GM19328 (cell line): ENCODE results near the gene BCAR1.
"Not testable (repeated sequence)": the region's sequence is repeated elsewhere in the genome, so short reads cannot be mapped to it uniquely, and the experiment has no call there.

Experiments used
- ATAC-seq: cut with Tn5 transposase; IDR thresholded peaks from one replicate; pipeline ENCODE4 v1.9.1; 2021; ENCODE audit warnings: mild to moderate bottlenecking, moderate library complexity; ENCODE audit not compliant: unreplicated experiment

Gene BCAR1

DNA sequence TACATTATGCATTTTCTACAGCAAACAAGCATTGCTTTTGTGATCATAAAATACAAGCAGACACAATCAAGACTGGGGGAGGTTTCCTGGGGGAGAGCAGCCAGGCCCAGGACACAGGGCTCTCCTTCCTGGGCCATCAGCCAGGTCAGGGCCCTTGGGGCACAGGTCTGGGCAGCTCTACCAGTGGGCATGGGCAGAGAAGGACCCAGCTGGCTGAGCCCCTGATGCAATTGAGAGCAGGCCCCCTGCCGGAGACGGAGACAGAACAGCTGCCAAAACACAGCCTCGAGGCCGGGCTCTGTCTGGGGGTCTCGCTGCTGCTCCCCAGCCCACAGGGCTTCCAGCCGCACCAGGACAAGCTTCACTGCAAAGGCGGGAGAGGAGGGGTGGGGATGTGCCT is 10.8 kb downstream of the BCAR1 start:
- not testable (repeated sequence) for ATAC-seq

GRCh38 chr16:75239542-75240122 is 11.8 kb downstream of the BCAR1 start:
- ATAC-seq = no peak

- no peak for ATAC-seq
These were observed 12.4 kb downstream of the BCAR1 start for GRCh38 chr16:75238853-75239541.

DNA sequence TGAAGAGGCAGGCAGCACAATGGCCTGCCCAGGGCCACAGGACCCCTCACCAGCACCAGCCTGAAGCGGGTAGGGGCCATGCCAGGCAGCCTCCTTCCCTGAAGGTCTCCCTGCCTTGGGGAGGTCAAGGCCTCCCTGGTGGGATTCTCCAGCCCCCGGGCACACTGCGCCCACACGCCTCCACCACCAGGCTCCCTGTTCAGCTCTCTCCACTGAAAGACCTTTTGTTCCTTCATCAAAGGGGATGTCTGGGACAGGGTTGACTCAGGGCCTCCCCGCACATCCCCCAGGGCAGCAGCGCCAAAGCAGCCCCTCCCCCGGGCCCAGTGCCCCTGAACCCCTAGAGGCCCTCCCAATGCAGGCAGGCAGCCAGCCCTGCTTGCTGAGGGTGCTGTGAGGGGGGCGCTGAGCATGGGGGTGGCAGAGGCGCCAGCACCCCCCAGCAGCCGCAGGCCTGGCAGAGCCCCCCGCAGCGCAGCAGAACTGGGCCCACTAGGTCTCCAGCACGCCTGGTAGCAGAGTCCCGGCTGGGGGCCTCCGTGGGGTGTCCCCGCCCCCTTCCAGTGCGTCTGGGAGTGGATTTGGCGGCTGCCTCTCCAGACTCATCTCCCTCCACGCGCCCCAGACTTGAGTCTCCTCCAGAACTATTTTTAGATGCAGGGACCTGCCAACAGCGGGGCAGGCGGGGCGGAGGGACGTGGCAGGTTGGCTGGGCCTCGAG is 13.1 kb downstream of the BCAR1 start:
- no peak for ATAC-seq

- ATAC-seq = no peak
These were observed 13.9 kb downstream of the BCAR1 start for GRCh38 chr16:75237398-75238131.

DNA sequence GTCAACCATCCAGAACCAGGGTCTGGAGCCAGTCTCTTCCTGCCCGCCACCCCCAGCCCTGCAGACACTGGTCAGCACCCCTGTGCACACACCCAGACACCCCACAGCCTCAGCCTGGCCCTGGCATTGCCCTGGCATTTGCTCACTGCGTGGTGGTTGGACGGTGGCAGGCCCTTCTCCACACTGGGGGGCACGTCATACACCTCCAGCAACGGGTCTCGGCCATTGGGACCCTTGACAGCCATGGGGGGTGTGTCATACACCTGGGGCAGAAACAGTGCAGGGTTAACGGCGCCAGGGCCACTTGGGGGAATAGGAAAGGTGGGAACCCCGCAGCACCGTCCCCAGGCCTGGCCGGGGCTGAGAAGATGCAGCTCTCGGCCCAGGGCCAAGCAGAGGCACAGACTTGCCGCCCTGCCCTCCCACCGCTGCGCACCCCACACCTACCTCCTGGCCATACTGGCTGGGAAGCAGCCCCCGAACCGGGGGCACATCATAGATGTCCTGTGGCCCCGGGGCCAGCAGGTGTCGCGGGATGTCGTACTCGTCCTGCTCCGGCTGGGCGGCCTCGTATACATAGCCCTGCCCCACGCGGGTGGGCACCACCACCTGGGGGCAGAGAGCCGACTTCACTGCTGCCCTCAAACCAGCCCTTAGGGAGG is 14.6 kb downstream of the BCAR1 start:
- no peak for ATAC-seq

DNA sequence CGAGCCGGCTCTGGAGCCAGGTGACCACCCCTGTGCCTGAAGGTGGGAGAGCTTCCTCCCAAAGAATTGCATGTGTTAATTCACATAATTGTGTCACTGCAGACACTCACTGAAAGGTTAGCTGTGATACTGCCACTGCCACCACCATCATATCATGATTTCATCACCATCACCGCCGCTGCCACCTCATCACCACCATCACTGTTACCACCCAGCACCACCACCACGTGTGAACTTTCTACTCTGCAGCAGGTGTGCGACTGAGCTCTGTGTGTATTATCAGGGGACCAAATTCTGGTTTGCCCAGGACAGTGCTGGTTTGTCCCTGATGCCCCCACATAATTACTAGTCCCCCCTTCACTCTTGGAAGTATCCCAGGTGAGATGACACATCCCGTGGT is 15.2 kb downstream of the BCAR1 start:
- no peak for ATAC-seq

DNA sequence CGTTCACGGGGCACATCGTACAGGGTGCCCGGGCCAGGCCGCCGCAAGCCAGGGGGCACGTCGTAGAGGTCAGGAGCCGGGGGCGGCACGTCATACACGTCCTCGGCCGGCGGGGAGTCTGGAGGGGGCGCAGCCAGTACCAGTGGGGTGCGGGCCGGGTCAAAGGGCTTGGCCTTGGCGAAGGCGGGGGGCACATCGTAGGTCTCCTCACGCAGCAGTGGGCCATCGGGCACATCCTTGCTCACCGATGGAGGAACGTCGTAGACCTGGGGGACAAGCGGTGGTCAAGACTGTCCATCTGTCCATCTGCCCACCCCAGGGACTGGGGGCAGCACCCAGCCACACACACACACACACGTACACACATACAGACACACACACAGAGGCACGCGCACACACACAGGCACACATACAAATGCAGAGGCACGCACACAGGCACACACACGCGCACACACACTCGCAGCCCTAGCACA is 15.7 kb downstream of the BCAR1 start:
- no peak for ATAC-seq

GRCh38 chr16:75234856-75235696 is 16.3 kb downstream of the BCAR1 start:
- ATAC-seq = no peak

GRCh38 chr16:75233611-75233938 is 17.8 kb downstream of the BCAR1 start:
- ATAC-seq = no peak

DNA sequence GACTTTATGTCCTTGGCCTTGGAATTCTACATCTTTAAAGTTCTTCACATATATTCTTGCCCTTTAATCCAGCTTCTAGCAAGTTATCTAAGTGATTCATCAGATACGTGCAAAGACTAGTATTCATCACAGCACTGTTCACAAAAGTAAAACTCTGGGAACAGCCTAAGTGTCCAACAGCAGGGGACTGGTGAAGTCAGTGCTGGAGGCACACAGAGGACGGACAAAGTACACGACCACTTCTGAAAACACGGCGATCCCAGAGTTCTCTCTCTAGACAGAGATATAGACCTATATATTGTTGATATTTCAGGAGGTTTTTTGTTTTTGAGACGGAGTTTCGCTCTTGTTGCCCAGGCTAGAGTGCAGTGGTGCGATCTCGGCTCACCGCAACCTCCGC is 19.9 kb downstream of the BCAR1 start:
- ATAC-seq = no peak

GRCh38 chr16:75230471-75231110 is 20.8 kb downstream of the BCAR1 start:
- ATAC-seq = no peak

- ATAC-seq = no peak
These were observed 22.0 kb downstream of the BCAR1 start for GRCh38 chr16:75229172-75230031.

- no peak for ATAC-seq
These were observed 23.1 kb downstream of the BCAR1 start for GRCh38 chr16:75228143-75228976.

GRCh38 chr16:75227361-75228142 is 23.9 kb downstream of the BCAR1 start:
- no peak for ATAC-seq

DNA sequence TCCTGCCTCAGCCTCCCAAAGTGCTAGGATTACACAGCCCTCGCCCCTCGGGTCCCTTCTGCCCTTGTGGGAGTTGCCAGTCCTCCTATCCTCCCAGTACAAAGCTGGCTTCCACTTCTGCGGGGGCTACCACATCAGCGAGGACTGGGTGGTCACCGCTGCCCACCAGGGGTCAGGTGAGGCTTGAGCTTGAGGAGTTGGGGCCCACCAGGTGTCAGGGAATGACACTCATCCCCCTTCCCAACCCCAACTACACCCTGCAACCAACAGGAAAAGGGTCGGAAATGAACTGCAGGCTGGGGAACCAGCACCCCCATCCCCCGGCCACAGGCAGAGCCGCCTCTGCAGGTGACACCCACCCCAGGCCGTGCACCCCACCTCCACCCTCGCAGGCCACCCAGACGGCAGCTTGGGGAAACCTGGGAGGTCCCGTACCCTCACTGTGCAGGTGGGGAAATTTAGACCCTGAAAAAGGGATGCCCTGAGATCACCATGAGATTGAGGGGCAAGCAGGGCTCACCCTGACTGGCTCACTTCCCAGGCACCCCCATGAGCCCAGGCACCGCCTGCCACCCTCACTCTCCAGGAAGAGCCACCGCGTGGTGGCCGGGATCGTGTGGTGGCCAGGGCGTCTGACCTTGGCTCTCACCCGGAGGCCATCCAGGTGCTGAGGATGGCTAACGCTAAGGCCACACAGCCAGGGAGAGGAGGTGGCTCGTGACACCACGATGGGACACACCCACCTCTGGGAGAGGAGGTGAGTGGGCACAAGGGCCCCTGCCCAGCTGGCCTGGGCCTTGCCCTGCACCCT is 24.7 kb downstream of the BCAR1 start:
- no peak for ATAC-seq
